Endodermal cell (in vitro differentiated cells): ENCODE measurements around the gene GADD45G. TPM values are rescaled to one million over a fixed set of nuclear protein-coding genes. Genes with fewer than 3 reads are reported as not detected.

Experiments used
- DNase-seq: peaks from one replicate; pipeline ENCODE4 v3.0.0-alpha.2; 2017
- H3K27ac ChIP-seq: 2 replicates; pipeline ENCODE4 v1.5.1; 2013; ENCODE audit warnings: mild to moderate bottlenecking, low read depth, low read length, moderate library complexity
- H3K27me3 ChIP-seq: 2 replicates; pipeline ENCODE4 v1.6.1; 2013; ENCODE audit warnings: mild to moderate bottlenecking, low read length, moderate library complexity; ENCODE audit not compliant: insufficient read depth, control insufficient read depth, poor library complexity, severe bottlenecking
- H3K36me3 ChIP-seq: 2 replicates; pipeline ENCODE4 v1.7.0; 2013; ENCODE audit warnings: mild to moderate bottlenecking, low read length, moderate library complexity; ENCODE audit not compliant: control insufficient read depth, insufficient read depth
- H3K4me1 ChIP-seq: one replicate; pipeline ENCODE4 v1.7.0; 2013; ENCODE audit warnings: low read length; ENCODE audit not compliant: control insufficient read depth, insufficient read depth
- H3K4me3 ChIP-seq: 2 replicates; pipeline ENCODE4 v1.5.1; 2013; ENCODE audit warnings: mild to moderate bottlenecking, low read length, moderate library complexity
- H3K9ac ChIP-seq: 2 replicates; pipeline ENCODE4 v1.6.1; 2013; ENCODE audit warnings: mild to moderate bottlenecking, low read length, moderate library complexity; ENCODE audit not compliant: poor library complexity, severe bottlenecking; ENCODE audit errors: extremely low read depth
- H3K9me3 ChIP-seq: 2 replicates; pipeline ENCODE4 v1.6.1; 2013; ENCODE audit warnings: mild to moderate bottlenecking, low read length, moderate library complexity; ENCODE audit not compliant: control insufficient read depth
- H3K27ac Mint-ChIP-seq: 2 replicates; pipeline ENCODE4 v1.8.0; 2020; ENCODE audit warnings: mixed read lengths
- H3K27me3 Mint-ChIP-seq: 2 replicates; pipeline ENCODE4 v1.8.0; 2021; ENCODE audit warnings: mild to moderate bottlenecking, mixed read lengths; ENCODE audit not compliant: insufficient read depth
- H3K36me3 Mint-ChIP-seq: 2 replicates; pipeline ENCODE4 v1.8.0; 2020; ENCODE audit warnings: low read depth, mixed read lengths
- H3K4me1 Mint-ChIP-seq: 2 replicates; pipeline ENCODE4 v1.8.0; 2020; ENCODE audit warnings: mixed read lengths
- H3K4me3 Mint-ChIP-seq: 2 replicates; pipeline ENCODE4 v1.8.0; 2020; ENCODE audit warnings: mild to moderate bottlenecking, moderate library complexity, mixed read lengths
- H3K9me3 Mint-ChIP-seq: 2 replicates; pipeline ENCODE4 v1.8.0; 2020; ENCODE audit warnings: mild to moderate bottlenecking, mixed read lengths
- WGBS, 2 experiments: methylation state at CpG; one replicate each; pipeline versions ENCODE4 v1.1.5 to v1.1.7; 2013; ENCODE audit warnings: missing lambda C conversion rate in 2 of 2, mixed read lengths in 1 of 2; ENCODE audit not compliant: insufficient coverage in 1 of 2, insufficient read length in 1 of 2; 5-methylcytosine and 5-hydroxymethylcytosine counted together
- total RNA-seq, 2 donors: library from RNA; stranded (reverse); fragmentation: NEBNext Ultra II Directional in 1 of 2; extraction: Animal tissue kit (Norgen Biotek cat#: 25700) in 1 of 2; gene quantifications; 2 replicates in 1 of 2; 3 replicates in 1 of 2; pipeline ENCODE4 v1.2.1, GENCODE V29; 2021
- TF ChIP-seq, protein P1 (sequence below): fragments of 200-600 bp; sonication (generic); conservative IDR thresholded peaks from 2 replicates; pipeline ENCODE4 v1.5.0; 2021; ENCODE audit warnings: antibody characterized with exemption, mild to moderate bottlenecking

The GADD45G gene
- total RNA-seq, 2 donors from 2014 or later: 5.1 to 9.6 TPM

DNA sequence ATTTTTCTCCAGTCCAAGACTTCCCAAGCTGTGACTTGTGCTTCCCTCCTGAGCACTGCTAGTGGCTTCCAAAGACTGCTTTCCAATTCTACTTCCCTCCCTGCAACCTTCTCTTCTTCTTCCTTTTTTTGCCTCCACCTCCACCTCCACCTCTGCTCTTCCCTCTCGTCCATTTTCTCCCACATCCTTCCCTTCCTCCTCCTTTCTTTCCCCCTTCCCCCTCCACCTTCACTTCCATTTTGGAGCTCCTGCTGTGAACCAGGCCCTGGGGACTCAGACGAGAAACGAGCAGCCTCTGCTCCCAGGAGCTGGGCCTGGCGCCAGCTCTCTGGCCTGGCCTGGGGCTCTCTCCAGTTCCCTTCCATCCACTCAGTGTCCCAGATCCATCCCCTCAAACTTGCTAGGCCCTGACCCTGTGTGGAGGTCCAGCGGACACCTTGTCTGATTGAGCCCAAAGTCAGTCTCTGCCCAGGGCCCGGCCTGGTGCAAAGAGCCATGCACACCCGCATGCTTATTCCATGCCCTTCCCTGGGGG, 5.6 kb downstream of the GADD45G start:
- Histone ChIP-seq H3K27me3 (no peaks in the 10 kb centered on the region), H3K36me3 (no peaks in the 10 kb centered on the region), H3K9ac (no peak overlapping the region), H3K4me3 (no peak overlapping the region), H3K9me3 (peaks cover 9% of the 10 kb centered on the region), H3K4me1 (peaks cover 5% of the 10 kb centered on the region), H3K27ac (no peak overlapping the region)
- peaks cover 52% of the 10 kb centered on the region for H3K27me3 Mint-ChIP-seq
- no peak overlapping the region for H3K27ac Mint-ChIP-seq
- 91 to 92% methylated on average over 2 to 7 of the region's 7 CpGs for WGBS, 2 experiments
- TF ChIP-seq, protein P1, sequence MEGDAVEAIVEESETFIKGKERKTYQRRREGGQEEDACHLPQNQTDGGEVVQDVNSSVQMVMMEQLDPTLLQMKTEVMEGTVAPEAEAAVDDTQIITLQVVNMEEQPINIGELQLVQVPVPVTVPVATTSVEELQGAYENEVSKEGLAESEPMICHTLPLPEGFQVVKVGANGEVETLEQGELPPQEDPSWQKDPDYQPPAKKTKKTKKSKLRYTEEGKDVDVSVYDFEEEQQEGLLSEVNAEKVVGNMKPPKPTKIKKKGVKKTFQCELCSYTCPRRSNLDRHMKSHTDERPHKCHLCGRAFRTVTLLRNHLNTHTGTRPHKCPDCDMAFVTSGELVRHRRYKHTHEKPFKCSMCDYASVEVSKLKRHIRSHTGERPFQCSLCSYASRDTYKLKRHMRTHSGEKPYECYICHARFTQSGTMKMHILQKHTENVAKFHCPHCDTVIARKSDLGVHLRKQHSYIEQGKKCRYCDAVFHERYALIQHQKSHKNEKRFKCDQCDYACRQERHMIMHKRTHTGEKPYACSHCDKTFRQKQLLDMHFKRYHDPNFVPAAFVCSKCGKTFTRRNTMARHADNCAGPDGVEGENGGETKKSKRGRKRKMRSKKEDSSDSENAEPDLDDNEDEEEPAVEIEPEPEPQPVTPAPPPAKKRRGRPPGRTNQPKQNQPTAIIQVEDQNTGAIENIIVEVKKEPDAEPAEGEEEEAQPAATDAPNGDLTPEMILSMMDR: no peak
- H3K9me3 Mint-ChIP-seq: peaks cover 7% of the 10 kb centered on the region
- no peak for DNase-seq
- no peak overlapping the region for H3K4me3 Mint-ChIP-seq
- peaks cover 2% of the 10 kb centered on the region for H3K36me3 Mint-ChIP-seq
- H3K4me1 Mint-ChIP-seq: peaks cover 21% of the 10 kb centered on the region

DNA sequence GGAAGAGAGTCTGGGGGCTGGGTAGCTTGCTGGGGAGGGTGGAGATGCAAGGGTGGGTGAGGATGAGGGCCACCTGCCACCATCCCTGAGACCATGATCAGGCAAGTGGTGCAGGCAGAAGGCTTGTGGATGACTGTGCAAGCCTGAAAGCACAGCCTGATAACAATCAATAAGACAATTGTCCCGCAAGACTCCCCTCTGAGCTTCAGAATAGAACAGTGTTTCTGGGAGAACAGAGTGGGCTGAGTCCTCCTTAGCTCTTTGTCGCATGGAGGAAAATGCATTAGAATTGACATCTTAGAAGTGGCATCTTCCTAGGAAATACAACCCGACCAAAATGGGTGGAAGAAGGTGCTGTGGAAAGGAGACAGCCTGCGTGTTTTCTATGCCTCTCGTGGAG, 6.6 kb downstream of the GADD45G start:
- no peaks in the 10 kb centered on the region for H3K36me3 ChIP-seq
- no peak overlapping the region for H3K4me3 ChIP-seq
- H3K27ac ChIP-seq: no peak overlapping the region
- H3K27ac Mint-ChIP-seq: no peak overlapping the region
- H3K9me3 ChIP-seq: peaks cover 9% of the 10 kb centered on the region
- peaks cover 7% of the 10 kb centered on the region for H3K9me3 Mint-ChIP-seq
- H3K36me3 Mint-ChIP-seq: peaks cover under 1% of the 10 kb centered on the region
- 81 to 91% methylated on average over 5 of the region's 5 CpGs for WGBS, 2 experiments
- peaks cover 23% of the 10 kb centered on the region for H3K4me1 Mint-ChIP-seq
- H3K9ac ChIP-seq: no peak overlapping the region
- no peak for DNase-seq
- no peaks in the 10 kb centered on the region for H3K27me3 ChIP-seq
- peaks cover 45% of the 10 kb centered on the region for H3K27me3 Mint-ChIP-seq
- H3K4me3 Mint-ChIP-seq: no peak overlapping the region
- TF ChIP-seq, protein P1: no peak
- peaks cover 5% of the 10 kb centered on the region for H3K4me1 ChIP-seq

DNA sequence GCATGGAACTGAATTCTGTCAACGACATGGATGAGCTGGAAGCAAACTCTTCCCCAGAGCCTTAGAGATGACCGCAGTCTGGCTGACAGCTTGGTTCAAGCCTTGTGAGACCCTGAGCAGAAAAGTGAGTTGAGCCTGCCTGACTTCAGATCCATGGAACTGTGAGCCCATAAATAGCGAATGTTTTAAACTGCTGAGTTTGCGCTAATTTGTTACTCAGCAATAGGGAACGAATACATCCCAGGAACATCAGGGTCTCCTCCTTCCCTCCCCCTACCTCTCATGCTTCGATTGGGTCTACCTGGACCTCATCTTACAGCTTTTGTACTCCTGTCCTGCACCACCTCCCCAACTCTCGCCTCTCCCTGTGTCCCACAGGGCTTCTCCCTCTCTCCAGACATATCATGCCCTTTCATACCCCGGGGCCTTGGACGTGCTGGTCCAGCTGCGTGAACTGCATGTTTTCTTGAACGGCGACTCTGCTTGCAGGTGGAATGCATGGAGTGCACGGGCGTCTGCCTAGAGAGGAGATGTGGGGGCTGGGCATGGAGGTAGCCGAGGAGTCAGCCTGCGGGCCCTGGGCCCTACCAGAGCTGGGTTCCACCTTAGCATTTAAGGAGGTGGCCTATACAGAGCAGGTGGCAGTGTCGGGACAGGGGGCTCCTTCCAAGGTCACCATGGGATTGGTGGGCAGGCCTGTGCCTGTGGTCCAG, 7.9 kb downstream of the GADD45G start:
- Mint-ChIP-seq H3K4me3 (no peak overlapping the region), H3K27ac (no peak overlapping the region), H3K27me3 (peaks cover 36% of the 10 kb centered on the region), H3K36me3 (no peaks in the 10 kb centered on the region), H3K4me1 (peaks cover 12% of the 10 kb centered on the region), H3K9me3 (peaks cover 7% of the 10 kb centered on the region)
- DNase-seq: no peak
- Histone ChIP-seq H3K4me3 (no peak overlapping the region), H3K27ac (no peak overlapping the region), H3K36me3 (no peaks in the 10 kb centered on the region), H3K9me3 (peaks cover 9% of the 10 kb centered on the region), H3K4me1 (no peaks in the 10 kb centered on the region), H3K27me3 (no peaks in the 10 kb centered on the region), H3K9ac (no peak overlapping the region)
- 92 to 95% methylated on average over 11 to 17 of the region's 17 CpGs for WGBS, 2 experiments
- TF ChIP-seq, protein P1: no peak
